Activated T-cell treated with anti-CD3 and anti-CD28 coated beads, Interleukin-2, amount 50 U/mL, for 48 hours (primary cell): Measurements from ENCODE around the gene SYNRG.

Experiments
- DNase-seq, 2 experiments: peaks; one replicate each; pipeline ENCODE4 v3.0.0-alpha.2; 2020

SYNRG gene

DNA sequence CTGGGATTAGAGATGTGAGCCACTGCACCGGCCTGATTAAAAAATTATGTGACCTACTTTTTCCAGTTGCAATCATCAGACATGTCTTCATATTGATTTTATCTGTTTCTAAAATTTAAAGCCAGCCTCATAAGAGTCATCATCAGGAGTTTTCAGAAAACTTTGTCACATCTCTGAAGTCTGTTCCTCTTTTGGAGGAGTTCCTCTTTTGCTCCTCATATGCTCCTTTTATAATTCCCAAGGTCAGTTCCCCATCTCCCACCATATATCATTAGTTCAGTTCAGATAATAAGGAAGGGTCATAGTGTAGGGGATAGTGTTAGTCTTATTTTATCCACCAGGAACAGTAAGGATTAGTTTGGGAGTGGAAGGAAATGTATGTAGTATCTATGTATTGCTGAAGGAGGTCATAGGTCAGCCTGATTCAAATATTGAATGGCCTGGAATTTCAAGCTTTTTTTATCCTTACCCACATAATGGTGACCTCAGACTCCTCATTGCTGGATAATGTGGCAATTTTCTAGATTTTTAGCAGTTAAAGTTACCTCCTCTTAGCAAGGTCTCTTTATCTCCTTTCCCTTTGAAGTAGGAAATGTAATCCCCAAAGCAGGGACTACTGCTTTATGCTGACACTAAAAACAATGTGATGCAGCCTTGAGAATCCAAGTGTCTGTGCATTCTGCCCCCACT lies 133.3 kb downstream of the SYNRG start:
- DNase-seq, result no peak

- DNase-seq, result no peak
These were observed 139.0 kb downstream of the SYNRG start for GRCh38 chr17:37470181-37470580.

DNA sequence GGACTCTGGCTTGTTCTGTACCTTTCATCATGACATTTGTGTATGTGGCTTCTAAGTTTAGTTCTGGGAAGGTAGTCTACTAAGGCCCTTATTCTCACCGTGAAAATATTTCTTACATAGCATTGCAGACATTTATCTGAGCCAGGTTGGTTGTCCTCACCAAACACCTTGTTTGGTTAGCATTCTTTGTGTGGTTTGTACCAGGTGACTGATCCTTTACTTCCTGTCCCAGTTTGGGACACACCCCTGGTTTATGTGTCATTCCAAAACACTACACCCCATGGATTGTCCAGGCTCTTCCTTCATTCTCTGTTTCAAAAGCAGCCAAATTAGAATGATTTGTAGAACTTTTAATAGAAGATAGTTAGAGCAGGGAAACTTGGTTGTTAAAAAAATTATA lies 142.7 kb downstream of the SYNRG start:
- DNase-seq, result no peak

GRCh38 chr17:37465069-37465616 lies 144.1 kb downstream of the SYNRG start:
- no peak for DNase-seq
